ENCODE results near the gene BZW1.

Gene BZW1

DNA sequence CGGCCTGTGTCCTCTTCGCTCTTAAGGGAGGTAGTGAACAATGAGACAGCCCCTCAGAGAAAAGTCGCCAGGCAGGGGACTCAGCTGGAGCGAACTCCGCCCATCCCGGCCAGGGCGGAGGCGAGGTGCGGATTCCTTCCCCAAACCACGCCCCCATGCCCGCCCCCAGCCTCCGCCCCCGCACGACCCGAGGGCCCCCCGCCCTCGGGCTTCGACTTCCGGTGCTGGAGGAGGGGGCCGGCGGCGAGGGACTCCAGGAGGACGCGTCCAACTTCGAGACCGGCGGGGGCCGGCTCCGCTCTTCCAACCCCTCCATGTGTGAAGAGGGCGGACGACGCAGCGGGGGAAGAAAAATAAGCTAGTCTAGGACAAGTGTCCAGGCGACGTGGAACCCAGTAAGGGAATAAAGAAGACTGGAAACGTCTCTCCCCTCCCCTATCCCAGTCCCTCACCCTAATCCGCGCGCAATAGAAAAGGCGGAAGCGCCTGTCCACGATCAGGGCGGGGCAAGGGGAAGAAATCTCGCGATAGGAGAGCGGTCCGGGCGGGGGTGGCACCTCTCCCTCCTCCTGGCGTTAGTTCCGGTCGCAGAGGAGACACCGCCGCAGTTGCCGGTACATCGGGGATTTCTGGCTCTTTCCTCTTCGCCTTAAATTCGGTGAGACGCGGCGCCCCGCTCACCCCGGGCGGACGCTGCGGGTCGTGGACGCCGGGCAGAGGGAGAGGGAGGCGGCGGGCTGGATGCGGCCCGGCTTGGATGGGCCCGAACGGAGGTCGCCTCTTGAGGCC lies at the start of gene BZW1:
Gene BZW1 (plus strand): TSS at position 578 of the 789 bp plus-strand sequence. CDS start 1,308 bp downstream, outside the sequence.
- DNase-seq: peak; percentile 59

DNA sequence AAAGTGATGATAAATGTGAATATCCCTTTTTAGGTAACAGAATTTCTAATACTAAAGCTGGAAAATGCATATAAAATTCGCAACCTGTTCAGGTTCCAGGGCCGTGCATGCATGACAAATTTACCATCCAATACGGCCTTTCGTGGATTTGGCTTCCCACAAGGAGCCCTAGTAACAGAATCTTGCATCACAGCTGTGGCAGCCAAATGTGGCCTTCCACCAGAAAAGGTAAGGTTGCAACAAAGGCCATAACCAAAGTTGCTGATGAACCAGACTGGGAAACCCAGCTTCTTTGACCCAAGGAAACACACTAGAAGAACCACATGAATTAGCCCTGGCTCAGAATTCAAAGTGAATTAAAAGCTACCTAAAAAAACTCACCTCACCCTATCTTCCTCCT lies 49.6 kb upstream of the BZW1 start:
- DNase-seq: no peak

DNA sequence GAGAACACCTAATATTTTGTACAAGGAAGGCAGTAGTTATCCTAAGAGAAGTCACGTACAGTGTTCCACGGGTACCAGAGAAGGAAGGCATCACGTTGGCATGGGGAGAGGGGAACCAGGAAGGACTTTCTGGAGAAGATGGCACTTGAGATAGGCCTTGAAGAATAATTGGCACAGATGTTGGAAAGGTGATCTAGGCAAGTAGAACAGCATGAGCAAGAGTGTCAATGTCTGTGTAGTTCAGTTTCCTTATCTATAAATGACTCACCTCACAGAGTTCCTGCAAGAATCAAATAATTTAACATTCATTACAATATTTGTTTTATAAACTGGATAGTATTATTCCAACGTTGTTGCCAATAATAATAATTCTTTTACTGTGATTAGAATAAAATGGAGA lies 48.3 kb upstream of the BZW1 start:
- no peak for DNase-seq

DNA sequence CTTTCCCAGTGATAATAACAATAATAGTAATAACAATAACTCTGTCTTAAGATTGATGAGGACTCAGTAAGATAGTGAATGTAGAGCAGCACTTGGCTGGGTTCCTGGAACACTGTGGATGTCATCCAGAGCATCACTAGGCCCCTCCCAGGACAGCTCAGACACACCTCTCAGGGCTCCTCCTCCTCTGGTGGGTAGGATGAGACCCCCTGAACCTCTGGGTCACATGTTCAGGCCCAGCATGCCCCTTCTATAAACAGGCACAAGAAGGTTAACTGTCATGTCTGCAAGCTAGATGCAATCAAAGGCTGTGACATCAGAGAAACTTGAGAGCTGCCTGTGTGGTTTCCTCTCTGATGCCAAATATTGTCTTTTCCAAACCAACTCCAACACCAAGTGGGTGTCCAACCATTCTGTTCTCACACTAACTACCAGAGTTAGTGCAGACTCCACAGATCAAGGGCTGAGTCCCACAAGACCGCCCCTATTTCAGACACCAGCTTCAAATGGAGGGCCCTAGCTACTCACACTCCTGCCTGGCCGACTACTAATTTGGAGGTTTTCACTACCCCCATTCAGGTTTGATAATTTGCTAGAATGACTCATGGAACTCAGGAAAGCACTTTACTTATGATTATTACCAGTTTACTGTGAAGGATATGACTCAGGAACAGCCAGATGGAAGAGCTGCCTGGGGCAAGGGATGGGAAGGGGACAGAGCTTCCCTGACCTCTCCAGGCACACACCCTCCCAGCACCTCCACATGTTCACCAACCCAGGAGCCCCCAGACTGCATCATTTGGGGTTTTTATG lies 46.4 kb upstream of the BZW1 start:
- DNase-seq: no peak

DNA sequence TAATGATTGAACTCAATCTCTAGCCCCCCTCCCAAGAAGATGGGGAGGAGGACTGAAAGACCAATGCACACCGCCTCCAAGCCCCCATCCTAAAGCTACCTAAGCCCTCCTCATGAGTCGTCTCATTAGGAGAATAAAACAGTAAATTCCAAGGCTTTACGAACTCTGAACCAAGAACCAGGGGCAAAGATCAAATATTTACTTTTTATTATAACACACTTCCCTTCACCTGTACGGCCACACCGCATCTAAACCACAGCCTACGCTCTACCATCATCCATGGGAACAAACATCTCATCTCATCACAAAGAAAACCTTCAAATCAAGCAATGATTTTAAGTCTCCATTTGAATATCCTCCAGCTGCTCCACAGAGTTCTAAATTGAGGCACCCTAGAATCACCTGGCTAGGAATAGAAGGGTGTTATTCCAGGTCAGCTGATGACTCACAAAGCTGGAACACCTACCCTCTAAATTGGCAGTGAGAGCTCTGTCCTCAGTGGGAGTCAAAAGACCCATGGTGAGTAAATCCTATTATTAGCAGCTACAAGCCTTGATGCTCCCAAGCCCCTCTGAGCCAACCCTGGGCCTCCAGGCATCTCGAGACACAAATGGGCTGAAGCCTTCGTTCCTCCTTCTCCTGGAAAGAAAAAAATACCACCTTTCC lies 45.6 kb upstream of the BZW1 start:
- no peak for DNase-seq

DNA sequence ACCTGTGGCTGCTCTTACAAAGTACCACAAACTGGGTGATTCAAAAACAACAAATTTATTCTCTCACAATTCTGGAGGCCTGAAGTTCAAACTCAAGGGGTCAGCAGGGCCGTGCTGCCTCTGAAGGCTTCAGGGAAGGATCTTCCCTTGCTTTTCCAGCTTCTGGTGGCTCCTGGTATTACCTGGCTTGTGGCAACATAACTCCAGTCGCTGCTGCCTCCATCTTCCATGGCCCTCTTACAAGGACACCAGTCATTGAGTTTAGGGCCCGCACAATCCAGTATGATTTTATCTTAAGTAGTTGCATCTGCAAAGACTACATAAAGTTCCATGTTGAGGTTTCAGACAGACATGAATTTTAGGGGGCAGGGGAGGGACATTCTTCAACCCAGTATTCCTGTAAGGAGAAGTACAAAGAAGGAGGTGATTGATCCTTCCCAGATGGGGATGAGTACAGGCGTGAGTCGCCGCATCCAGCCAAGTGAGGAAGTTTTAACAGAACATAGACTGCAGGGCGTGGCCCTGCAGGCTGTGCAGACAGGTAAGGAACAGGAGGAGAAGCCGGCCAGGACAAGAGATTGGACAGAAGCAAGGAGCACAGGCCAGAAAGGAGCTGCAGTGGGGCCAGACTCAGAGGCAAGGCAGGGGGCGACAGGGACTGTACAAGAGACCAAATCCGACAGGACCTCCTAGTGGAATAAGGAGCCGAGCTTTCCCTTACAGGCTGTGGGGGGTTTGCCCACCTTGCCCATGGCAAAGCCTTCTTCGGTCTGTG lies 44.4 kb upstream of the BZW1 start:
- DNase-seq: no peak

DNA sequence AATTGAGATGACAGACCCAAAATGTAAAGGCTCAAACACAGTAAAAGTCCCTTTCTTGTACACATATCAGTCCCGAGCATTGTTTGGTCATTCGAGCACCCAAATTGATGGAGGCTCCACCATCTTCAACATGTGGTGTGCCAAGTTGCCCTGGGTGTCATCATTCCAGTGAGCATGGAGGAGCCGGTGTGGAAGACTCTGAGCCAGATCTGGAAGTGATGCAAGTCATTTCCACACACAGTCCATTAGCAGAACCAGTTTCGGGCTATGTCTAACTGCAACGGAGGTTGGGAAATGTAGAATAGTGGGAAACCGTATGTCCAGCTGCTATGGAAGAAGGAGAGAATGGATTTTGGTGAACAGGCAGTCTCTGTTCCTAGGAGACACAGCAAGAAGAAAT lies 40.9 kb upstream of the BZW1 start:
- no peak for DNase-seq

DNA sequence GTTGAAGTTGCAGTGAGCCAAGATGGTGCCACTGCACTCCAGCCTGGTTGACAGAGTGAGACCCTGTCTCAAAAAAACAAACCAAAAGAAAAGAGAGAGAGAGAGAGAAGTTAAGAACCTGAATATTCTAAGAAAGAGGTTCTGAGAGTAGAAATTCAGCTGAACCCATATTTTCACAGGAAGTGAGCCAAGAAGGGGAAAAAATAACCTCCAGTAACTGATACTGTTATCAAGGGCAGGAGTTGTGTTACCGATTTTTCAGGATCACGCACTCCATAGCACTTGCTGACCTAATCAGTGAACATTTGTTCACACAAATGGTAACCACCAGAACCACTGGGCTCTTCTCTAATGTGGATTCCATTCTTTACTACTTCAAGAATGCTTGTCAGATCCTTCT lies 39.1 kb upstream of the BZW1 start:
- no peak for DNase-seq

DNA sequence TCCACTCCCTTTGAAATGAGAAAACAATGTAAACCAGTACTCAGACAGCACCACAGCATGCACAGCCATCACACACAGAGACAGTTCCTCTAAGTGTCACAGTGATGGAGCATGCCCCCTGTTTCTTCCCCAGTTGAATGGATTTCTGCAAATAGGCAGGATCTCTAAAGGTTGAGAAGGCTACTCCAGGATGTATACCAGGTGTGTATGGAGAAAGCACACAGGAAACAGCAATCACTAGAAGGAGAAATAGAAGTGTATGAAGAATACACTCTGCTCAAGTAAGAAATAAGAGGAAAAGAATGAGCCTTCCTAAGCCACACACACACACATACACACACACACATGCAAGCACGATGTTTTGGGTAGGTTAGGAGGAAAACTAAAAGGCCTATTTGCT lies 38.6 kb upstream of the BZW1 start:
- DNase-seq: no peak

DNA sequence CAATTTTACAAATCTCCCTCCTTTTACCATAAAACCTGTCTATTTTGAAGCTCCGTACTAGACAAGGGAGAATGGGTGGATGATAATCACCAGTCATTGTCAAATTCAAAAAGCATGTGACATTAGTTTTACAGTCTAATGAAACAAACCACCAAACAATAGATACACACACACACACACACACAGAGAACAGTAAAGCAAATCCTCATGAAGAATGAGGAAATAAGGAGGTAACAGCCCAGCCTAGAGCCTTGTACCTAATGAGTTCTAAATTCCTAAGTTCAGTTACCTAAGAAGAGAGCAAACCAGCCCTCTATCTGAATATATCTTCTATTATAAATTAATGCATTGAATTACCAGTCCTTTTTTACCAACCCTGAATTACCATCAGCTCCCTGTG lies 36.8 kb upstream of the BZW1 start:
- DNase-seq: no peak

DNA sequence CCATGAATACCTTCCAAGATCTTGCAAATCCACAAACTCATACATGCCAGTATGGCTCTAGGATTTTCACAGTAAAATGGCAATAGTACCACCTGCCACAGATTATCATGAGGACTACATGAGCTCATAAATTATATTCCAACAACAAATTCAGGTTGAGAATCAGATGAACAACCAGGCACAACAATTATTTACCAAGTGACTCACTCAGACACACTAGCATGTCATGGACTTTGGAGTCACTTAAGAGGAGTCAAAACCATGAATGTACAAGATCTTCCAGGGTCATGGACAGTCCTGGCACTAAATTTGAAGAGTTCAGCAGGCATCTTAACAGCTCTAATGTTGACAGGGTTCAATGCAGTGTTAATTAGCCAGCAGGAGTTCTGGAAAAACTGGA lies 34.4 kb upstream of the BZW1 start:
- no peak for DNase-seq

DNA sequence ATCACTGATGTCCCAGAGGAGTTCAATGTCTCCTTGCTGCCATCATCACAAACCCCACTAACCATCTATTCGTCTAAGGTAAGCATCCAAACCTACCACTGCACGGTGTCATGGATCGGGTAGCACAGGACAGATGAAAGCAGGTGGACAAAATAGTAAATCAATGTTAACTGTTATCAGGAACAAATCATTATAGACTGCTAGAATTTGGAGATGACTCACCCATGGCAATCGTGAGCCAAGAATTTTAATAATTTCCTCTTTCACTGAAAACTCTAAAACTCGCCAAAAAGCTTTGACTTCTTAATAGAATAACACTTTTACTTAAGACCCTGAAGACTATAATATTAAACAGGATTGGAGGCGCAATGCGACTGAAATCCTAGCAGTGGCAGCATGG lies 33.7 kb upstream of the BZW1 start:
- DNase-seq: no peak

DNA sequence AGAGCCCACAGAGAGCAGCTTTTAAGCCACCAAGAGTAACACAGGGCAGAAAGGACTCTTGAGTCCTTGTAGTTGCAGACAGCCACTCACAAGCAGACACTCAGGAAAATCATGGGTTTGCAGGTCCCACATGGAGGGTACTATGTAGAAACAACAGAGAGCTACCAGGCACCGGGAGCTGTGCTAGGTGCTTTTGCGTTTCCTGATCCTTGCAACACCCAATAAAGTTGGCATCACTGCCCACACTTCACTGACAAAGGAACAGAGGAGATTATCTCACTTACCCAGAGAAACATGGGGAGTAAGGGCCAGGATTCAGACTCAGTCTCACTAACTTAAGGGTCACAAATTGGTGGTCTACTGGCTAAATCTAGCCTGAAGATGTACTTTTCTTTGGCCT lies 32.5 kb upstream of the BZW1 start:
- no peak for DNase-seq

DNA sequence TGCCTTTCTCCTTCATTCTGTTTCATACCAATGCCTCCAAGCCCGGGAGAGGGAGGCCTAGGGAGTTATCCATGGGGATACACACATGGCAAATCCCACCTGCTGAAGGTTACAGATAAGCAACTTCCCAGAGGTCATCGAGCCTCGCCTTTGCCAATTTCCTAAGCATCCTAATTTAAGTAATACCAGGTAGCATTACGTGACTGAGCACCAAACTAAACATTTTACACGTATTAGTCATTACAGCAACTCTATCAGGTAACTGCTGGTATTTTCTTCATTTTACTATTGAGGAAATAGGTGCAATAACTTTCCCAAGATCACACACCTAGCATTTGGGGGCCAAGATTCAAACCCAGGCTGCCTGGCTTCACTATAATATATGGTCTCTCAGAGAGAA lies 30.1 kb upstream of the BZW1 start:
- no peak for DNase-seq

DNA sequence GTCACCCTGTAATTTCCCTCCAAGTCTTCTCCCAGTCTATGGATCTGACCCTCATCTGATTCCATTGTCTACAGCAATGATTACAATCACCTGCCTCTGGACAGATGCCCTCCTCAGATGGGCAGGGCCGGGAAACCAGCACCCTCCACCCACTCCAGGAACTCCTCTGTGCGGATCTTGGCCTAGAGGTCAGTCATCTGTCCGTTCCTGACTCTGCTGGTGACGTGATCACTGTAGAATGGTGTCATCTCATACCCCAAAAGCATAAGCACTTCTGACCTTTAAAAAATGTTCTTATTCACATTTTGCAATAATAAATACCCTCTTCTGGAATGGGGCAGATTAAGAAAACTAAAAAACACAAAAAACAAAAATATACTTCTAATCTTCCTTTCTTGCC lies 29.5 kb upstream of the BZW1 start:
- DNase-seq: no peak

DNA sequence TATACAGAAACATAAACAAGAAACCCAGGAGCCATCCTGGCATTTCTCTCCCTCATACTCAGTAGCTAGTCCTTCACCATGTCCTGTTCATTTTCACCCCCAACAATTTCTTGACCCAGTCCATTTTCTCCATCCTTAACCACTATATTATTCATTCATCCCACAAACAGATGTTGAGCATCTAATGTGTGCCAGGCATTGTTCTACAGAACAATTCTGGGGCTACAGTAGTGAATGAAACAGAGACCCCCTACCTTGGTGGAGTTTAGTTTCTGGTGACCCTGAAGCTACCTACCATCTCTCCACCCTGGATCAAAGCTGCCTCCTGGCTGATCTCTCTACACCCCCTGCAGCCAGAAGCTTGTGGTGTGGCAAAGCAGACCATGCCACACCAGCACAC lies 27.5 kb upstream of the BZW1 start:
- no peak for DNase-seq

DNA sequence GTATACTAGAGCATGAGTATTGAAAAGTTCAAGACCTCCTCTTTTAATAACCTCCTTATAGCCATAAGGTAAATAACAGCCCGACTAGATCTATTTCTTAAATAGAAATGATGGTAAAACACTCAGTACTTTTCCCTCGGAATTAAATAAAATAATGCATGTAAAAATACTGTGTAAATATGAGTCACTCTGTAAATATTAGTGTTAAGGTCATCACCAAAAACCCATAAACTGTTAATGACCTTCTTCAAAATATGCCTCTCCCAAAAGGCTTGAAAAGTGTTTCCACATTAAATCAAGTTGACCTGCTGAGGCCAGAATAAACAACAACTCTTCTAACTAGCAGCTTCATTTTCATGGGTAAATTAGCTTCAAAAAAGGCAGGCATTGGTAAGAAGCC lies 25.3 kb upstream of the BZW1 start:
- DNase-seq: no peak

DNA sequence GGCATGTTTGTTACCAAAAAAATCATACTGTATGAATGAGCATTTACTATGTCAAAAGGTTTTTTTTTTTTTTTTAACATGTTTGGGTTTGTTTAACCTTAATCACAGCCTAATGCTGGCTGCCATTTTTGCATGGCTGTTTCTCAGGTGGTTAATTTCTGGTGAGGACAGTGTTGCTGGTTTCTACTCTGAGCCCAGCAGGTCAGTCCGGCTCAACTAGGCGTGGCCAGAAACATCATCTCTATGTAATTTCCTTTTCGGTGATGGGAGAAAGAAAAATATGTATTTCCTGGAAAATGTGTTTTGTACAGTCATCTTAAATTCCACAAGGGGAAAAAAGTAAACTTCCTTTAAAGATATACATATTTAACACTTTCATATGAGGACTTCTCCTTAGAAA lies 24.9 kb upstream of the BZW1 start:
- no peak for DNase-seq

DNA sequence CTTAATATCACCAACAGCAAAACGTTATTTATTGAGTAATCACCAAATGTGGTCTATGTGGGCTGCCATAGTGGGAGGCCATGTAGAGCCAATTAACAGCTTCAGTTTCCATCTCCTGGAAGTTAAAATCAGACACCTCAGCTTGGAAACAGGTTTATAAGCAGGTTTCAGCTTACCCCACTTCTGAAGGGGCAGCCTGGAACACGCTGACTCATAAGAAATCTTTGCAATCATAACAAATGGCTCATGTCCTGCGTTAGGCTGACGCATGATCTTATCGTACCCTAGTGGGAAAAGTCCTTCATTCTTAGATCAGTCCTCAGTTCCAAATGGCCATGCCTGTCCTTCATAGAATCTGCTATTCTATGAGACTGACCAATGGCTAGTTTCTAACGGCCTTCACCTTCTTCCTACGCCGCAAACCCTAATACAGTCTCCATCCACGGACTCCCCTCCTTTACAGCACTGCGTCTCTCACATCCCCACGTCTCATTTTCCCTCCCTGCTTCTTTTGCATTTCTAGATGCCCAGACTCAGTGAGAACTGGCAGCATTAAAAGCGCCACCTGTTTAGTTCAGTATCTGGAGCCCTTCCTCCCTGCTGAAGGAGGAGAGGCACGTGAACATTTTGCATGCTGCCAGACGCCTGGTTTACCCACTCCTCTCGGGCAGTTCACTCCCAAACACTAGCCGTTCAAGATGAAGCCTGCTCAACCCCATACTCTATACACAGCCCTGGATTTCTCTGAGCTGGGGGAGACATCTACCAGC lies 24.2 kb upstream of the BZW1 start:
- no peak for DNase-seq

DNA sequence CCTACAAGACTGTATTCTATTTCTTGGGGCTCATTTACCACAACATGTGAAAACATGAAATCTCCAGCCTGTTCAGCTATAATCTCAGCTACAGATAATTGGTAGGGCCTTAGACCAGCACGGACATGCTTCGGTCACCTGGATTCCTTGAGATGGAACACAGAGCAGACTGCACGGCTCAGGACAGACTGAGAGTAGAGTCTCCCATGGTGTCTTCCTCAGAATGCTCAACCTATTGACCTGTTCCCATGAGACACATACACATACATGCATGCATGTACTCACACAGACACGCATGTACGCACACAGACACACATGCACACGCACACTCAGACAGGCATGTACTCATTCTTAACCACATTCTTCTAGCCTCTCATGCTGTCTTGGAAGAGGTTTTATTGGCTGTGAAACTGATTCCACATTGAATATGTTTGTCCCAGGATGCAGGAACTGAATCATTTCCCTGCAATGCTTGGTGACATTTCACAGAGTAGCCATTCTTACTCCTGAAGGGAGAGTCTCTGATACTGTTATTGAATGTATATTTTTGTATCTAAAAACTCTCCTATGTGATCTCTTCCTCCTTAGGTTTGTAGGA lies 23.5 kb upstream of the BZW1 start:
- no peak for DNase-seq

DNA sequence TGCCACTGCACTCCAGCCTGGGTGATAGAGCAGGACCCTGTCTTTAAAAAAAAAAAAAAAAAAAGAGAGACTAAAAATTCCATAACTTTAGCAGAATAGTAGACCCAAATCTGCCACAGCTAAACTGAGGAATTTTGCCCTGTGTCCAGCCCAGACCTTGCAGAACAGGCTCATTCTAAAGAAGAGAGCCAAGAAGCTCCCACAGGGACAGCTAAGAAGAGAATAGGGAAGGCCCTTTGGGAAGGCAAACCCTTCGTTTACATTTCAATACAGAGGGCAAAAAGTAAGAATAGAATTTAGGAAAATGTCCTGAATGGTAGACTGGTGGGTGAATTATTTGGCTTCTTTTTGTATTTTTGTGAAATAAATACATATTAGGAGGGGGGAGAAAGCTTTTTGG lies 21.5 kb upstream of the BZW1 start:
- no peak for DNase-seq

DNA sequence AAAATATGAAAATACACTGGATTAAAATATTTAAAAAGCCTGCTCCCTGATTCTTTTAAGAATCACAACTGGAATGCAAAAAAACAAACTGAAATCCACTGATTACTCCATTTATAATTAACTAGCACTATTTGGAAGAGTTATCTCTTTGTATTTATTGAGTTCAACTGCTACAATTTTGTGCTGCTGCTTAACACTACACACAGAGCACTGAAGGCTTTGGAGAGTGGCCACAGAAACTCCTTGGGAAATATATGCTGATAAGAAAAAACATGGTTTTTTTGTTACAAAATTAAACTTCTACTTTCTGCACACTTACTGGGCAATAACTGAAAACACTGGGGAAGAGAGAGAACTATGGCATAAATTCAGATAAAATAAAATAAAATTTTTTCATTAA lies 19.8 kb upstream of the BZW1 start:
- no peak for DNase-seq
